Stimulated activated CD8-positive, alpha-beta memory T cell treated with anti-CD3 and anti-CD28 coated beads, Interleukin-15, amount 100 ng/mL, for 48 hours (primary cell): ENCODE results near the gene CARD10.
A peak's percentile ranks its signal among the peaks of the same experiment; 100 is the strongest.

Experiments
- DNase-seq, 2 donors: peaks; one replicate each; pipeline ENCODE4 v3.0.0-alpha.2; 2020; ENCODE audit warnings: low read depth in 2 of 2

The CARD10 gene

DNA sequence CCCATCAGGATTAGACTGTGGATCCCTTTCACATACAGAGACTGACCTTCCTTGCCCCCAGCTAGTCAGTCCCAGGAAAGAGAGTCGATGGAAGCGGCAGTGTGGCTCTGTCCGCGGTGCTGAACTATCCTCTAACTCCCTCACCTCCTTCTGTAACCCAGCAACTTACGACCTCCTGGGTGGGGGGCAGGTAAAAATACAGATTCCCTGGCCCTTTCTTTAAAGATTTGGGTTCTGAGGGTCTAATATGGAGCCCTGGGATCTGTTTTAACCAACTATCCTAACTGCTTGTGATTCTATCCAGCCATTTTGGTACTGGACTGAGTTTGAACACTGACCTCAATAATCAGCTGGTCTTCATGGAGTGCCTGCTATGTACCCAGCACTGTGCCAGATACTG, 56.2 kb downstream of the CARD10 start:
- no peak for DNase-seq

DNA sequence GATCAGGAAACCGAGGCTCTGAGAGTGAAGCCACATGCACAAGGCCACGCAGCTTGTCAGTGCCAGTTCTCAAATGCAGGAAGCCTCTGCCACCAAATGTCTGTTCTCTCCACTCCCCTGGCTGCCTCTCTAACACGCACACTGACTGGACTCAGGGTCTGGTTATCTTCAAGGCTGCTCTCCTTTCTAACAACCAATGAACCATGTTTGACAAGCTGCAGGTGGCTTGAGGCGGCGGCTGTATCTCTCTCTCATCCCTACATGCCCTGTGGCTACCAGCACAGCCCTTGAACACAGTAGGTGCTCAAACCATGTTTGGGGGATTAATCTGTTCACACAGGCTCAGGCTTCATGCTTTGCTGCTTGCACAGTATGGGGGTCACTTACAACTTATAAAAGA, 56.8 kb downstream of the CARD10 start:
- no peak for DNase-seq

DNA sequence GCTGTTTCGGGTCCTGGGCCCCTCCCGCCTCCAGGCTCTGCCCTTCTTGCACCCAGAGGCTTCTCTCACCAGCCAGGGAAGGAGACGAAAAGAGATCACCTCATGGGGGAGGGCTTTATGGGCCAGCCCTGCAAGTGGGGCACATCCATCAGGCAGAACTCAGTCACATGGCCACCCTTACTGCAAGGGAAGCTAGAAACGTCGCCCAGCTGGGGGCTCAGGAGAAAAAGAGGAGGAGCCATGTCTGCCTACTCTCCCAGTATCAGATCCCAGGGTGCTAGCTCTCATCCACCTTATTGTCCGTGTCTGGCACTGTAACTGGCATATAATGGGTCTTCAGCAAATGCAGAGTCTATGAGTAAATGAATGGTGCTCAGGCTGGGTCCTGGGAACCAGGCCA, 57.3 kb downstream of the CARD10 start:
- DNase-seq, result no peak

DNA sequence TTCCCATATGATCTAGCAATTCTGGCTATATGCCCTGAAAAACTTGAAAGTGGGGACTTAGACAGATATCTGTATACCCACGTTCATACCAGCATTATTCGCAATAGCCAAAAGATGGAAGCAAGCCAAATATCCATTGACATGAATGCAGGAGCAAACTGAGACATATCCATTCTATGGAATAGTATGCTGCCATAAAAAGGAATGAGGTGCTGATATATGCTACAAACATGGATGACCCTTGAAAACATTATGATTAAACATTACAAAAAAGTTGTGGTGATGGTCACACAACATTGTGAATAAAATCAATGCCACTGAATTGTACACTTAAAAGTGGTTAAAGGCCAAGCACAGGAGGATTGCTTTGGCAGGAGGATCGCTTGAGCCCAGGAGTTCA, 58.5 kb downstream of the CARD10 start:
- DNase-seq, result no peak

DNA sequence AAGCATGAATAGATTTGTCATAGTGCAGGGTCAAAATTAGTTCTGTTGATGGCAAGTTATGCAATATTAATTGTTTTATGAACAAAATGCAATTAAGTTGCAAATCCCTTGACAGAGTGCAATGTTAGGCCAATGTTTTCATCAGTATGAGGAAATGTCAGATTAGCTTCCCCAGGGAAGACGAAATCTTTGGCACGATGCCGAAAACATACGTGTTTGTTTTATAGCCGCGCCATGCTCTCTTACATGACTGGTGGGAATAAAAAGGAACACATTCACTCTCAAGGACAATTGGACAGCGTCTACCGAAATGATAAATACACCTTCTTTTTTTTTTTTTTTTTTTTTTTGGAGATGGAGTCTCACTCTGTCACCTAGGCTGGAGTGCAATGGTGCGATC, 60.0 kb downstream of the CARD10 start:
- DNase-seq, result no peak

DNA sequence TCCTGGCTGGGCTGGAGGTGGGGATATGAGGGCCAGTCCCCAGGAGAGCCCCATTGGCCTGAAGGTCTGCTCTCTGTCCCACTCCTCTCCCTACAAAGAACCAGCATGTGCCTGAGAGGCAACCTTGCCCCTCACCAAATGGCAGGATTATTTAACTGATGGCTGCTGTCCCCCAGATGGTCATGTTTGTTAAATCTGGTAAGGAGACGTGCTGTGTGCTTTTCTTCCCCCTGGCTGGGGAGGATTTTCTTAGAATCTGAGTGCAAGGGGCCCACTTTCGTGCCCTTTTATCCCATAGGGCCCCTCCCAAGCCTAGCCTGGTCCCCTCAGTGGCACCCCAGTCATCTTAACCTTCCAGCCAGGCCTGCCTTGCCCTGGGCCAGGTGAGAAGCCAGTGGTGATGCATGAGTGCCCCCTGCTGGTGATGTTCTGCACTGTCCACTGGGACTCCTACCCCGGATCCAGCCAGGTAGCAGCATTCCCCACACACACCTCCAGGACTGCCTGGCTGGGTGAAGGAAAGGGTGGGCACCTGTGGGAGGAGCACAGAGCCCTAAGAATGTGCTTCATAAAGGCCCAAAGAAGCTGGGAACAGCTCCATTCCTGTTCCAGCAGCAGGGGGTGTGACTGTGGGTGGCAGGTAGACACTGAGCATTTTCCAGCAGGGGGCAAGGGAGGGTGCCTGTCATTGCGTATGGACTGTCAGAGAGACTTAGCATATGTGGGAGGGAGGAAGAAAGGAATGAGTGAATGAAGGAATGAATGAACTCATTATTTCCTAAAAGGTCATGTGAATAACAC, 61.9 kb downstream of the CARD10 start:
- peak; percentile 52 to 65 for DNase-seq

DNA sequence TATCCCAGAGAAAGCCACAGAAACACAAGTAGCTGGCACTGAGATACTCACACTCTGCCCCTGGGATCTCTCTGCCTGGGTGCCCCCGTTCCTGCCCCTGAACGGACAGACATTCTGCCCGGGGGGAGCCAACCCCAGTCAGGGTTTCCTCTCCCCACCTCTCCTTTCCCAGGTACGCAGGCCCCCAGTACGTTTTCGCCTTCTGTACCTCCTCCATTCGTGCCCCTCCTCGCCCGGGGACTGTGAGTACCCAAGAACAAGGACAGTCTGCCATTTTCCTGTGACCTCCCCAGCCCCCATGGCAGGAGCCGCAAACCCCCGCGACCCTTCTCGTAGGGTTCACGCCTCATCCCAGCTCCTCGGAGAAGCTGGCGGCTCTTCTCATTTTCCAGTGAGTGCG, 62.9 kb downstream of the CARD10 start:
- DNase-seq, result no peak

DNA sequence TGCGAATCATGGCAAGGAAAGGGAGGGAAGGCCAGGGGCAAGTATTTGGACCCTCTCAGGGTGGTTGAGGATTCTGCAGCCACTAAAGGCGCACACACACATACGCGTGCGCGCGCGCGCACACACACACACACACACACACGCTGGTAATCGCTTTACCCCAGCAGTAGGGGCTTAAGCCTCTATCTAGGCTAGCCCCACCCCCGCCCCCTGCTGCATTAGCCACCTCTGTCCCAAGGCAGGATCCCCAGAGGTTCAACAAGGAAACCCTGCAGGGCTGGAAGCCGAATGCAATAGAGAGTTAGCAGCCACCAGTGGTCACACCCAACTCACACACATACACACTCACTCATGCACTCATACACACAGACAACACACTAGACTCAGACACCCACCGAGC, 63.3 kb downstream of the CARD10 start:
- DNase-seq, result no peak

DNA sequence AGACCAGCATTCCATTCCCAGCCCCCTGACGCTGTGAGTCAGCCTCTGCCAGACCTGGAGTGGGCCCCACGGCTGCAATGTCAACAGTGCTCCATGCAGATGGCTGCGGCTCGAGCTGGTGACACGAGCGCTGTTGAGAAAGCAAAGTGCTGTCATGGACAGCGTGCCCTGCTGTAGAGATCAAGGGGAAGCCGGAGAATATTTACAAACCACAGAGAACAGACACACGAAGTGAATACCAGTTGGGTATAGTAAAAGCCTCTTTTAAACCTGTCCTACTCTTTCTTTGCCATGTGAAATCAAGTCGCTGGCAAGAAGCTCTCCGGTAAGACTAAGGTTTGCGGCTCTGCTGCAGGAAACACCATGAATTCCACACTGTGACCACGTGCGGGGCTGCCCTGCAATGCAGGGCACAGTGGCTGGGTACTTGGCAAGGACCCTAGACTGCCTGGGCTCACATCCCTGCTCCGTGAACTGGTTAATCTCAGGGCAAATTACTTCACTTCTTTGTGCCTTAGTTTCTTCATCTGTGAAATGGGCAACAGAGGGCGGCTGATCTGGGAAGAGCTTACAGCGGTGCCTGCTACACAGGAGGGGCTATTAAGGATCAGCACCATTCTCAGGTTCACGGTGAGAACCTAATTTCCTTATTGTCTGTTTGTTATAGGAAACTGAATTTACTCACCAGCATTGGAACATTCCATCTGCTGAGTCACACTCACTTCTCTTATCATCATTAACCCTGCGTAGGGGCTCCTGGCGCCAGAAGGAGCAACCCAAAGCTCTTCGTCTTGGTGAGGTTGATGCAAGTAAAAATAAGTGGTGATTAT, 64.1 kb downstream of the CARD10 start:
- no peak for DNase-seq

DNA sequence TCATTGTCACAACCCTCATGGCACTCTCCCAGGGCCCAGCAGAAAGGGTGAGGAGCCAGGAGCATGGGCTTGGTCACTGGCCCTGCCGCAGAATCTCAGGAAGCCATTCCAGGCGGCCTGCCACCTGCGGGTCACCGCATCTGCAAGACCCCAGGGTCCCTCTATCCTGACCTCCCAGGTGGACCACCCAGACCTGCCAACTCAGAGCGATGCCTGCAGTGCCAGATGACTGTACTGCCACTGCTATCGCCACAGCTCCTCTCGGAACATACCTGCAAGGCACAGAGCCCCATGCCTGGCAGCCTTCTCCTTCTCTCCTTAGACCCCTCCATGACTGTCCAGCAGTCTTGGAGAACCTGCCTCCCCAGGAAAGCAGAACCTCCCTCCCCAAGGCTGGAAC, 65.5 kb downstream of the CARD10 start:
- no peak for DNase-seq

DNA sequence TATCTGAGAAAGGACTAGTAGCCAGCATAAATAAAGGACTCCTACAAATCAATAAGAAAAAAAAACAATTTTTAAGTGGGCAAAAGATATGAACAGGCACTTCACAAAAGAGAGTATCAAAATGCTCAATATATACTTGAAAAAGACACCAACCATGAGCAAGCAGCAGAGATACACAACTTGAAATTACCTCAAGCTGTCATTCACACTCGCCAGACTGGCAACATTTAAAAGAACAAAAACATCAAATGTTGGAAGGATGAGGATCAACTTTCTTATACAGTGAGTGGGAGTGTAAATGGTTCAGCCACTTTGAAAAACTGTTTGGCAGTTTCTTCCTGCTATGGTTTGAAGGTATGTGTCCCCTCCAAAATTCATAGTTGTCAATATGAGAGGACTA, 68.0 kb downstream of the CARD10 start:
- DNase-seq, result no peak

DNA sequence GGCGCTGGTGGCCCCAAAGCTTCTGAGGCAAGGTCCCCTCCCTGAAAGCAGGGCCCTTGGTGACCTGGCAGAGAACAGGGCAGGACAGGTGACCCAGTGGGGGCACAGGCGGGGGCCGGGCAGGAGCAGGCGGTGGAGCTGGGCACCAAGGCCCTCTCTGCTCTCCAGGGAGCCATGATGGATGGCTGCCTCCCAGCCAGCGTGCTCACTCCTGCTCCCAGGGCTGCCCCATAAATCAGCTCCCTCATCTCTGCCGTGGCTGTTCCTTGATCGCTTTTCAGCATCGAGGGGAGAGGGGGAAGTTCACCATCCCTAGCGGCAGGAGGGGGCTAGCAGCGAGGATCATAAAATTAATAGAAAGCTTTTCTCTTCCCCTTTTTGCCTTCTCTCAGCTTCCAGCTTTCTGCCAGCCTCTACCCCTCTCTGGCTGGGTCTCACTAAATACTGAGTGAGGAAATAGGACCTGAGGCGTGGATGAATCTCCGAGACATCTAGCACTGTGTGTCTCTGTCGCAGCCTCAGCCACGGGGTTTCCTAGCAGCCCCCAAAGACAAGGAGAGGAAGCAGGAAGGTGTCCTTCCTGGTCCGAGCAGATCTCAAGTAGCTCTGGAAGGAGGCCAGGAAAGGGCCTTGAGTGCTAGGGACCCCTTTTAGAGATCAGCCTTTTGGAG, 69.7 kb downstream of the CARD10 start:
- no peak for DNase-seq

DNA sequence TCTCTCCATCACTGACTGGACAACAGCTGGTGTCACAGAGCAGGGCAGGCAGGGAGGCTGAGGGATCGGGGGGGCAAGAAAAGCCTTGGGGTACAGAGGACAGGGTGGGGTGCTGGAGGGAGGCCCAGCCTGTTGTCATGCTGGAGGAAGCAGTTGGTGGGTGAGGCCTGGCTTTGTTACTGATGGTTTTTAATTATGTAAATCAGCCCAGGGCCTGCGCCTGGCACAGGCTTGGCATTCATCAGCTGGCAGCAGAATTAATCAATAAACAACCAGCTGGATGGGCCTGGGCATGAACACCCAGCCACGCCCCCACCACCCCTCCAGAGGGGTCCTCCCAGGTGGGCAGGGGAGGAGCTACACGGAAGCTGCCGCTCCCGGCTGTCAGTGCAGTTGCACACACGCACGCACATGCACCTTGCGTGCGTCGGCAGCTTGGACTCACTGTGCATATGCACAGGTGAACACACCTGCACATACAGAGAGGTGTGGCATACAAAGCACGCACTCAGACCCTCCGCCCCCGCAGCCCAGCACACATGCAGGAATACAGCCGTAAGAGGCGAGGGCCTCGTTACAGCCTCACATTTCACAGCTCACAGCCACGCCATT, 70.6 kb downstream of the CARD10 start:
- DNase-seq, result no peak

DNA sequence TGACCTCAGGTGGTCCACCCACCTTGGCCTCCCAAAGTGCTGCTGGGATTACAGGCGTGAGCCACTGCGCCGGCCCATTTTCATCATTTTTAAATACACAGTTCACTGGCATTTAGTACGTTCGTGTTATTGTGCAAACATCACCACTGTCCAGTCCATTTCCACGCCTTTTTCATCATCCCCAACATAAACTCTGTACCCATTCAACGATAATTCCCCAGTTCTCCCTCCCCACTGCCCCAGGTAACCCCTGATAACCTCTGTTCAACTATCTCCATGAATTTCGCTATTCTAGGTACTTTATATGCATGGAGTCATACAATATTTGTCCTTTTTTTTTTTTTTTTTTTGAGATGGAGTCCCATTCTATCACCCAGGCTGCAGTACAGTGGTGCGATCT, 73.7 kb downstream of the CARD10 start:
- no peak for DNase-seq

DNA sequence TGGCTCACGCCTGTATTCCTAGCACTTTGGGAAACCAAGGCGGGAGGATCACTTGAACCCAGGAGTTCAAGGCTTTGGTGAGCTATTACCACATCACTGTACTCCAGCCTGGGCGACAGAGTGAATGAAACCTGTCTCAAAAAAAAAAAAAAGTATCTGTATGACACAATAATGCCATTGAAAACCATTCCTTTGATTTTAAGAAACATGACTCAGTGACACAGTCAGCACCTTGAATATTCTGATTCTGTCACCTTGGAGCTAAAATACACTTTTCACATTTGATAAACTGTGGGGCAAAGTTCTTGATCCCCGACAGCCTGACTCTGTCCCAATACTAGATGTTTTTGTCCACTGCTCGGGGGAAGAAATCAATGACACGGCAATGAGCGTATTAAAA, 75.2 kb downstream of the CARD10 start:
- no peak for DNase-seq

DNA sequence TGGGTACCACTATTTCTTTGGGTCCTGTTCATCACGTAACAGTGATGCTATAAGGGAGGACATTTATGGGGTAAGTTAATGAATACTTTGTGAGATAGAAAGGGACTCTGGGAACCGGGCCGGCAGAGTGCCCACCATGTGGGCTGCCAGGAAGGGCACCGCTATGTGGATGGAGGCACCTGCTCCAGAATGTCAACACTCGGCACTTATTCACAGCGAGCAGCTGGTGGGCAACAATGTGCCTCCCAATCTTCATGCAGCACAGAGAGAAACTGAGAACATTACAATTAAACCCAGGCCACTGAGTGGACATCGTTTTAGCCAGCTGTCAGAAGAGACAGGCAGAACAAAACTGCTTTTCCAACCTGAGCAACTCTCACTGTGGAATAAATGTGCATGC, 76.1 kb downstream of the CARD10 start:
- DNase-seq, result no peak

DNA sequence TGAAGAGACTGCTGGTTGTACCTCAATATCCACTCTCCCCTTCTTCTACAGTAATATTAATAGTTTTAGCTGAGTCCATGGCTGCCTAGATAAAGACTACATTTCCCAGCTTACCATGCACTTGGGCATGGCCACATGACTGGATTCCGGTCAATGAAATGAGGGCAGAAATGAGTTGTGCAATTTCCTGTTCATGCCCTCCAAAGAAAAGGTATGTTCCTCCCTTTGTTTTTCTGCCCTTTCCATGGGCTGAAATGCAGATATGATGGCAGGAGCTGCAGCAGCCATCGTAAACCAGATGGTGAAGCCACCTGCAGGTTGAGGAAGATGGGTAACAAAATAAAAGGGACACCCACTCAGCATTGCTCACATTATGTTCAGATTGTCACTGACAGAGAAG, 76.7 kb downstream of the CARD10 start:
- DNase-seq, result no peak

DNA sequence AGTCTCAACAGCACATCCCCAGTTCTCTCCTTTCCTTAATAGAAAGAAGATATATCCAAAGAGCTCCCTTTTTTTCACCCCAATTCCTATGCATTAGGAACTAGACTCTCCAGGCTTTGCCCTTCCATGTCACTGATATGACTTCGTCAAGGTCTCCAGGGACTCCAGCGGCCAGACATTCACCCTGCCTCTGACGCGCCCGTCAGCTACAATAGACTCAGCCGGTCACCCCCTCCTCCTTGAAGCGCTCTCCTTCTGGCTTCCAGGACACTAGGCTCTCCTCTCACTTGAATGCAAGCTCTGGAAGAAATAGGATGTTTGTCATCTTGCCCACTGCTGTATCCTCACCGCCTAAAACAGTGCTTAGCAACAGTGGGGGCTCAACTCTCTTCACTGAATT, 77.1 kb downstream of the CARD10 start:
- DNase-seq, result no peak

DNA sequence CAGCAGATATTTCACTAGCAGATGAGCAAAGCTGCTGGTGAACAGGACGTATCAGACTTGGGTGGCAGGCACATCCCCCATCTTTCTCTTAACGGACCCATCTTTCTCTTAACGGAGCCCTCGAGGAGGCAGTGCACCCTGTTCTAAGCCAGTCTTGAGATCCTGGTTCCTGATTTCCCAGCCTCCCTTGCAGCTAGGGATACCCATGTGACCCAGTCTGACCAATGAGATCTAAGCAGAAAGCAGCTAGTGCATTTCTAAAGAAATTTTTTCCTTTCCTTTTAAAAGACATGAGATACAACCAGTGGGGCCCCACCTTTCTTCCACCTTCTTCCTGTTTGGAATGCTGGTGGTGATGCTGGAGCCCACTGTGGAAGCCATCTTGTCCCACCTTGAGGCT, 78.3 kb downstream of the CARD10 start:
- no peak for DNase-seq
